Activated CD4-positive, alpha-beta T cell treated with anti-CD3 and anti-CD28 coated beads, Interleukin-10, Interleukin-2, amounts not matched to agents 100 ng/mL and 50 ng/mL, durations not matched to agents 16 hours and 8 hours (primary cell): ENCODE data around the gene NSRP1.
"Not testable (repeated sequence)": the region's sequence is repeated elsewhere in the genome, so short reads cannot be mapped to it uniquely, and the experiment has no call there.

Experiments used
- DNase-seq: peaks from one replicate; pipeline ENCODE4 v3.0.0-alpha.2; 2020

The NSRP1 gene

DNA sequence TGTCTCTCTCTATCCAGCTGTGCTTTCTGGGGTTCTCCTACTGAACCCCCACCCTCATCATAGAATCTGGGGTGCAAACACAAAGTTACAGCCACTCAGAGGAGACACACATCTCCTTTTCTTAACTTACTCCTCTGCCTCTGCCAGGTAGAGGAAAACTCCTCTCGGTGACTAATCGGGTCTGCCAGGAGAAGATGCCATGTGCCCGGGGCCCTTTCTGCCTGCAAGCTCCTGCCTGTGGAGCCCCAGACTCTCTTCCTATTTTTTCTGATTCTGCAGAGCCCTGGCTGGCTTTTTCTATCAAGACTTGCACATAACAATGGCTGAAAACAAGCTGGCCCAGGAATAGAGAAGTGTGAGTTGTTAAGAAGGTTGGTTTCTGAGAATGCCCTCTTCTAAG is 108.5 kb downstream of the NSRP1 start:
- DNase-seq = no peak

DNA sequence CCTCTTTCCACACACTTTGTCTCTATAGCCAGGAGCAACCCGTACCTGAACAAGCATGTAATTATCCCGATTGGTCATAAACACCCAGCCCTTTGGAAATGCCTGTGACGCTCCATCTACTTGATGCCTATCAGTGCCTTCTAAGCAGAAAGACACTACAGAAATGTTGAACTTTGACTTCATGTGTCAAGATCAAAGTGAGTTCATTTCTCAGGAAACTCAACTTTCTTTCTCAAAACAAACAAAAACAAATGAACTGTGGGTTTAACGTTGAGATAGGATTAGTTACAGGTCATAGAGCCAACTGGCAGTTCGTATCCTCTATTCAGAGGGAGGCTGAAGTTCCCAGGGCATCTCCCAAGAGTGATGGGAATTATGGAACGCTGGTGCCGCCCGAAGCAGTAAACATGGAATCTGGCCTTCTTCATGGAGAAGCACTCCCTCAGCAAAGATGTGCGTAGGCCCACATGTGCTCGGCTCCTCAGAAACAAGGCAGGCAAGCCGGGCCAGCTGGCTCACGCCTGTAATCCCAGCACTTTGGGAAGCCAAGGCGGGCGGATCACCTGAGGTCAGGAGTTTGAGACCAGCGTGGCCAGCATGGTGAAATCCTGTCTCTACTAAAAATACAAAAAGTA is 109.4 kb downstream of the NSRP1 start:
- DNase-seq = no peak

DNA sequence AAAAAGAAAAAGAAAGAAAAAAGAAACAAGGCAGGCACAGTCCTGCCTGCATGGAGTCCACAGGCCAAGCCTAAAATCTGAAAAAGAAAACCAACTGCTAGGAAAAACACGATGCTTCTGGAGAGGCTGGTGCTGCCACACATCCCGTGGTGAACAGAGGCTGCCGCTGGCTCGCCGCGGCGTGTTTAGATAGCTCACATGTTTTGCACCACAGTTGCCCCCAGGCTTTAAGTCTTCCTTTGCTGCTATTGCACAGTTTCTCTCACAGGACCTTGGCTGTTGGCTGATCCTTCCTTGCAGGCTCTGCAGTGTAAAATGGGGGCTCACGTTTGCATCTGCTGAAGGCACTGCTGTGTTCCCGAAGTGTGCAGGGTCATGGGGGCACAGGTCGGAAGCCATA is 110.3 kb downstream of the NSRP1 start:
- no peak for DNase-seq

DNA sequence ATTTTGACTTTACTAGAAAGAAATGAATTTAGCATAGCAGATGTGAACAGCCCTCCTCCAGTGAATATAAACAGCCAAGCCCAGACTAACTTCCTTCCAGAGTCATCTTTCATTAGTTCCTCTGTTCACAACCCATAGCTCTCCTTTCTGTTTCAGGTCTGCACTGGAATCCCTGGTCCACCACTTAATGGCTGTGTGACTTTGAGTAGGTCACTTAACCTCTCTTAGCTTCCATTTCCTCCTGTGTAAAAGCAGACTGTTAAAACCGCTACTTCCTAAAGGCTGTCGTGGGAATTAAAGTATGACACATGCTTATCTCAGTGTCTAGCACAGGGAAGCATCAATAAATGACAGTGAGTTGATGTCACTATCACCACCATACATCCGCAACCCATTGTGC is 111.4 kb downstream of the NSRP1 start:
- DNase-seq = no peak

DNA sequence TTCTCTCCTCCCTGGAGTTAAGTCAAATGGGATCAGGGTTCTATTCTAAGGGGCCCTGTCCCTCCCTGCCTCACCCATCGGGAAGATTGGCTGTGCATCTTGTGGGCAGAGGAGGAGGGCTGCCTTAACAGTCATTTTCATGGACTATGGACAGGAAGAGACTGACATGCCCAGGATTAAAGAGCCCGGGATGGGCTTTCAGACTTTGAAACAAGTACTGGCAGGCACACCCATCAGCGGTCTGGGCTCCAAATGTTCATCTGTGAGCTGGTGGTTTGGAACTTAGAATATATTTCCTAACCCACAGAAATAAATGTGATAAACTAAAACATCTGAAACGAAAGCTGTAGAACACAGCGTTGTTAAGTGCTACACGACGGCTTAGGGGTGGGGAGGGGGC is 112.4 kb downstream of the NSRP1 start:
- no peak for DNase-seq

DNA sequence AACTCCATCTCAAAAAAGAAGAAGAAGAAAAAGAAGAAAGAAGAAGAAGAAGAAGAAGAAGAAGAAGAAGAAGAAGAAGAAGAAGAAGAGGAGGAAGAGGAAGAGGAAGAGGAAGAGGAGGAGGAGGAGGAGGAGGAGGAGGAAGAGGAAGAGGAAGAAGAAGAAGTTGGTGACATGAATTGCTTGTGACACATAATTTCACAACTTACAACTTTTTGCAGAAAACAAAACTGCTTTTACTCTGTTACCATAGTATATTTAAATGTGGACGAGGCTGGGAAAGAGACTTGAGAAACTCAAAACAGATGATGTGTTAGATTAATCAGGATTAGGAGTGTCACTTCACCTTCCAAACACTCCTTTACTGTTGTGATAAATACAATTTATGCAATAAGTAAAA is 113.4 kb downstream of the NSRP1 start:
- DNase-seq = not testable (repeated sequence)

DNA sequence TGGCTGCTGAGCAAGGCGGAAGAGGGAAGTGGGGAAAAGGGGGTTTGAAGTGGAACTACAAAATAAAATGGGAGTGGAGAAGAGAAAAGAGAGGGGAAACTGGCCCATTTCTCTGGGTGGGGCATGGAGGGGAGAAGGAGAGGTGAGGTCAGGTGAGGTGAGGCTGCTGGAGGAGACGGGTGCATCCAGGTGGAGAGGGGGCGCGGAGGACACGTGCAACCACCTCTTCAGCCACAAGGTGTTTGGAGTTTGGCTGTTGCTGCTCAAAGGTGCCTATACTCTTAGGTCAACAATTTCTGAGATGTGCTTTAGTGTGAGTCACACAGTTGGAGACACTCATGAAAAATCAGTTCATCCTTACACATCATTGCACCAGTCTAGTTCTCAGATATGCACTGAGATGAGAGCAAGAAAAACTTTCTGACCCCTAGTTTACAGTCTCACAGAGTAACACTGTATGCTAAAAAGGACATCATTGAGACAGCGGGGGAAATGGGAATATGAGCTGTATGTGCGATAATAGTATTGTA is 114.0 kb downstream of the NSRP1 start:
- DNase-seq = no peak

DNA sequence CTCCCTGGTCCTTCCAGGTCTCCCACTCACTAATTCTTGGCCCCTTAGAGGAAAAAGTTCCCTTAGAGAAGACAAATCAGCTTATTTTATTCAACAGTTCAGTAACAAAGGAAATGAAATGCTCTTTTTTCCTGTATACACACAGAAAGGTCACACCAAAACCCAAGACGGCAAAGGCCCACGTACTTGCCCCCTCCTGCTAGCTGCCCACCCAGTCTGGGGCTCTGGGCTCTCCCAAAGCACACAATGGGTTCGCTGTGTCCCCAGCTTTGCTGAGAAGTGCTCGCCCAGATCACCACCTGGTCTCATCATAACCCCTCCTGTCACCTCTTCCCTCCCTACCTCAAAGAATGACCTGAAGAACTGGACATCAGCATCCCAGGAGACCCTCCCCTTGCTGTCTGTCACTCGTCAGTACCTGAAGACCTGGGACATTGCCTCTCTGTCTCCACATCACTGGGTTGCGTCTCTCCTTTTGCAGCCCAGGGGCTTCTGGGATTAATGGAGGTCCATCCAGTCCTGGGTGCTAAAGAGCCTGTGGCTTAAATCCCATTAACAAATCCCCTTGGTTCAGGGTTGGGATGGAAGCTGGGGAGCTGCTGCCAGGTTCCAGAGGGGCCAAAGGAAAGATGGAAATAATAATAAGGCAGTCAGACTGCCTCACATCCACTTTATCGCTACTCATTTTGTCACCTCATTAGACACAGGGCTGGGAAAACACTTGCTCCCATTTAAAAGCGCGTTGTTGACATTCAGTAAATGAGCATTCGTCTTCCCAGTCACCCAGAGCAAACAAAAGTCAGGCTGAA is 115.6 kb downstream of the NSRP1 start:
- no peak for DNase-seq

DNA sequence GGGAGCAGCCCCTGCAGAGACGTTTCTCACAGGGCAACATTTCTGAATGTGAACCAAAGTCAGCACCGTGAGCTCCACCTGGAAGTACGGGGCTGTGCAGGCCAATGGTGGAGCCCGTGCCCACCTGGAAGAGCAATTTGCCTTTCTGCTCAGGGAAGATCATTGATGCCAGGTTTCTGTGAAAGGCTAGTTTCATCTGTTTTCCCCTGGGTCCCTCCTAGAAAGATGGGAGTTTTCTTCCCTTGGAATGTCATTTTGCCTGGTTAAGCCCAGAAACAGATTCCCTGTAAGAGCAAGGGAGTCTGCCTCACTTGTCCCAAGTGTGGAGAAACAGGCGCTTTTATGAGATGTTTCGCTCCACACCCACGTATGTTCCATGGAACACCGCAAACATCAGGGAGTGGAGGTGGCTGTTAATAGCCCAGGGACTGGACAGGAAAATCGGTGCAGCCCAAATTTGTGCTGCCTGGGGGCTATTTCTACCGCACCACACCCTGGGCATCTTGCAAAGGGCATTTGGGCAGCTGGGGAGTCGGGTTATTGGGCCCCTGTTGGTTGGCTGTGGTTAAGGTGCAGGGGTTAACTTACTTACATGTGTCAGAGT is 116.3 kb downstream of the NSRP1 start:
- no peak for DNase-seq

DNA sequence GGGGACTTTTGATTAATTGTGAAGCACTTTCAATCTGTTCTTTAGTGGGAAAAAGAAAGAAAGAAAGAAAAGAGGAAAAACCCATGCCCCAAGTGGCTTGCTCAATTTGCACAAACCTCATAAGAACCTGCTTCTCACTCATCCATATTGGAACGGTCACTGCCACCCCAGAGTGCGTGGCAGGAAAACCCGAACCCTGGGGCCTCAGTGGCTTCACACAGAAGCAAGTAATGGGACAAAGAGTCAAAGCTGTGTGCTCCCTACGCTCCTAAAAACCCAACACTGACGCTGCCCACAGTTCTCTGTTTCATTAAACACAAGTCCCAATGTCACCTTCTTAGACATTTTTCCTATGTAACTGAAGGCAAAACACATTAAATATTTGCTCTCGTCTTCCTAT is 117.7 kb downstream of the NSRP1 start:
- no peak for DNase-seq

DNA sequence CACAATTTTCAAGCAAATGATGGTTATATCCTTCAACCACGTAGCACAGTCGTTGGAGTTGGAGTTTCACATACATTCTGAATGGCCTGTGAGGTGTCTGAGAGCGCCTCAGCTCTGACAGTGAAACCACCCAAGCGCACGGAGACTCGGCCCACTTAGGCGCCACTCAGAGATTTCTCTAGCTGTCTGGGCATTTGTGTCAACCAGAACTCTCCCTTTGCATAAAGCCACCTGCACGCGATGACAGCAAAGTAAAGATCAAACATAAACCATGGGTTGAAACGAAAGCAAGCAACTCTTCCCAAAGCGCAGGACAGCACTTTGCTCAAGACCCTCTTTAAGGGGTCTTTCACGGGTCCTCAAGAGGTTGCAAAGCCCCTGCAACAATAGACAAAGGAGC is 118.3 kb downstream of the NSRP1 start:
- DNase-seq = no peak

DNA sequence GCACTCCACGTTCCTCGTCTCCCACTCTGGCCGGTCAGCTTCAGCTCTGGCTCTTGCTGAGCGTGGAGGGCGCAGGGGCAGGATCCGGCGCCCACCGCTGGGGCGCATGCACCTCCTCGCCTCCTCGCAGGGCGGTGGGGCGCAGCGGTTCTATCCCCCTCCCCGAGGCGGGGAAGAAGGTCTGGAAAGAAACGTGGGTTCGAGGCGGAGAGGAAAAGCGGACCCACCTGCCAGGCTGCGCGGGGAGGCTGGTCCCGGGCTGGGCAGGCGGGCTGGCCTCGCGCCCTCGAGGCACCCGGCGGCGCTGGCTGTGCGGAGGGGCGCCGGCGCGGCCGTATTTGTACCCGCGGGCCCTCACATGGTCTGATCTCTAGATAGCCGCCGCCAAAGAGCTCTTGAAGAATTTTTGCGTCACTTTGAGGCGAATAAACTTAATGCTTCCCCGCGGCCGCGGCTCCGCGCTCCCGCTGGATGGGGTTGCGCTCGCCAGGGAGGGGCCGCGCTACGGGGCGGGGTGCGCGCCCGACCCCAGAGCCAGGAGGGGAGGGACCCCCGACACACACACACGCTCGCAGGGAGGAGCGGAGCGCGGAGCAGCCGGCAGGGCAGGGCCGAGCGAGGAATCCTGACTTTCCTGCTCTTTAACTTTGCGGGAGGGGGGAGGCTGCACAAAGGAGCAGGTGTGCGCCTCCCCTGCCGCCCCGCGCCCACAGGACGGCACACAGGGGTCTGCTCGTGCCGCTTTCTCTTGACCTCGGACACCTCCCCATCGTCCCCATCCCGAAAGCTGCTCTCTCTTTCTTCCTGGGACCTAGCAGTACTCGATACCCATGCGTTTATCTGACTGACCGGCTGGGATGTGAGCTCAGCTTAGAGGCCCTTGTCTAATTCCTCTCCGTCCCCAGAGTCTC is 119.0 kb downstream of the NSRP1 start, which contains the start of gene SLC6A4:
Gene SLC6A4, minus strand, starts transcription at position 312 of the 911 bp plus-strand sequence. CDS start 13,739 bp downstream, outside the sequence.
- no peak for DNase-seq
